GM19238 (cell line): ENCODE results near the gene OTOS.

Experiments
- DNase-seq: peaks from one replicate; pipeline ENCODE4 v3.0.0; 2011; ENCODE audit warnings: low spot score; ENCODE audit not compliant: insufficient read length

OTOS gene

DNA sequence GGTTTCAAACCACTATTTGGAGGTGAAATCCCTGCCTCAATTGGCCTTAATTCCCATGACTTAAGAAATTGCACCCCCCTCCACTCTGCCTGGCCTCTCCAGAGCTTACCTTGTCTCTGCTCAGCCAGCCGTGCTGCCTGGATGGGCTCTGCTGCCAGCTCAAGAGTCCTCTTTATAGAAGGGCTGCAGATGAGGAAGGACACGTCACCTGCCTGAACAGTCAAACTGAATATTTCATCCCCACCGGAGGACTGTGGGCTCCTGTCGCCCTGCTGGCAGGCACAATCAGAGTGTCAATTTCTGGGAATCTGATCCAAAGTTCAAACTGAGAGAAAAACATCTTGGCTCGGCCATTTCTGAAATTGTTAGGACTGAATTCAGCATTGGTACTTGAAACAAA, at the start of gene OTOS:
Gene OTOS (minus strand): TSS at position 148 of the 400 bp plus-strand sequence. CDS start 332 bp downstream, outside the sequence.
- DNase-seq: no peak

DNA sequence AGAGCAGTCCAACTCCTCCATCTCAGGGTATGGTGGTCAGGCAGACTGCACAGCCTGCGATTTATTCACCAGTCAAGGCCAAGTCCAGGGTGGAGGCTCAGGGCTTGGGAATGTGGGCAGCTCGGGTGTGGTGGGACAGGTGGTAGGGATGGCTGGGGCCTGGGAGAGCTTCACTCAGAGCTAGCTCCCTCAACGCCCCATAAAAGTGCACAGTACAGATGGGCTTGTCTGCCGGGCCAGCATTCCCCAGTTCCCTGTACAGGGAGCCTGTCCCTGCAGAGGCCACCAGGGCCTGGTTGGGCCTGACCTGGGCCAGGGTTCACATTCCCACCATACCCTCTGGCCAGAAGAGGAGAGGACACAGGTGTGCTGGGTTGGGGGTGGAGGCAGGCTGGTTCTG, 49.2 kb upstream of the OTOS start:
- DNase-seq: no peak

DNA sequence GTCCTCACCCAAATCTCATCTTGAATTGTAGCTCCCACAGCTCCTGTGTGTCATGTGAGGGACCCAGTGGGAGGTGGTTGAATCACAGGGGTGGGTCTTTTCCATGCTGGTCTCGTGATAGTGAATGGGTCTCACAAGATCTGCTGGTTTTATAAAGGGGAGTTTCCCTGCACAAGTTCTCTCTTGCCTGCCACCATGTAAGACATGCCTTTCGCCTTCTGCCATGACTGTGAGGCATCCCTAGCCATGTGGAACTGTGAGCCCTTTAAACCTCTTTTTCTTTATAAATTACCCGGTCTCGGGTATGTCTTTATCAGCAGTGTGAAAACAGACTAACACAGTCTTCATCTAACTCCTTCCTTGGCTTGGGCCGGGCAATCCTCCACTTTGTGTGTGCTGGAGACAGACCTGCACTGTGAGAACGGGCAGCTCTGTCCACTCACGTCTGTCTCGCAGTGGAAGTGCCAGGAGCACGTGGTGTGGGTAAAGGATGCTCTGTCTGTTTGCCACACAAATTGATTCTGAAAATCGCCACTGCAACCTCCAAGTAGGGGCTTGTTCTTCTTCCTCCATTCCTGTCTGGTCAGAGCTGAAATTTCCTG, 47.6 kb upstream of the OTOS start:
- DNase-seq: no peak

DNA sequence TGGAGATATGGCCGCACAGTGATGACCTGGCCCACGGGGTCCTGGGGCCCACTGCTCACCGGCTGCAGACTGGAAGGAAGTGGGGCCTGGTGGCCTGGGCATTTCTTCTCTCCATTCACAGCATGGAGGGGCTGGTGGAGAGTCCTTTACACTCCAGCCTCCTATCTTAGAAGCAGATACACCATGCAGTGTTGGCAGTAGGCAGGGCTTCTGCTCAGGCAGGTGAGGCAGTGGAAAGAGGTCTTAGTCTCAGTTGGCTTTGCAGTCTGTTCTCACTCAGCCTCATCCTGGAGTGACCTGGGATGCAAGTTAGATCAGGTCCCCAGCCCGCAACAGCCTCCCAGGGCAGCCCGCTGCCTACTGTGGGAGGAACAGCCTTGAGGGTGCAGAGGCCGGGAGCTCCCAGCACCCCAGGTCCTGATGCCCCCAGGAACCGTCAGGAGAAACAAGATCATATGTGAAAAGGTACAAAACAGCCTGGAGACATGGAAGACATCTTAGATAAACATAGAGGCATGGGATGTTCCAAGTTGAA, 45.8 kb upstream of the OTOS start:
- DNase-seq: no peak

DNA sequence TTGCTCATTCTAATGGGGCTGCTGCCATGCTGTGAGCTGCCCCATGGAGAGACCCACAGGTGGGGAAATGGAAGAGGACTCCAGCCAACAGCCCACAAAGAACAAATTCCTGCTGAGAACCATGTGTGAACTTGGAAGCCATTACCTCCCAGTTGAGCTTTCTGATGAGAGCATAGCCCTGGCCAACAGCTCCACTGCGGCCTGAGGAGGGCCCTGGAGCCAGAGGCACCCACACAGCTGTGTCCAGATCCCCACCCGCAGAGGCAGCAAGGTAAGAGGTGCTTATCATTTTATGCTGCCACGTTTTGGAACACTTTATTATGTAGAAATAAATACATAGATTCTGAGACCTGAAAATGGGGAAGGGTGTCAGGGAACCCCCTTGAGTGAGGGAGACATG, 44.2 kb upstream of the OTOS start:
- no peak for DNase-seq

DNA sequence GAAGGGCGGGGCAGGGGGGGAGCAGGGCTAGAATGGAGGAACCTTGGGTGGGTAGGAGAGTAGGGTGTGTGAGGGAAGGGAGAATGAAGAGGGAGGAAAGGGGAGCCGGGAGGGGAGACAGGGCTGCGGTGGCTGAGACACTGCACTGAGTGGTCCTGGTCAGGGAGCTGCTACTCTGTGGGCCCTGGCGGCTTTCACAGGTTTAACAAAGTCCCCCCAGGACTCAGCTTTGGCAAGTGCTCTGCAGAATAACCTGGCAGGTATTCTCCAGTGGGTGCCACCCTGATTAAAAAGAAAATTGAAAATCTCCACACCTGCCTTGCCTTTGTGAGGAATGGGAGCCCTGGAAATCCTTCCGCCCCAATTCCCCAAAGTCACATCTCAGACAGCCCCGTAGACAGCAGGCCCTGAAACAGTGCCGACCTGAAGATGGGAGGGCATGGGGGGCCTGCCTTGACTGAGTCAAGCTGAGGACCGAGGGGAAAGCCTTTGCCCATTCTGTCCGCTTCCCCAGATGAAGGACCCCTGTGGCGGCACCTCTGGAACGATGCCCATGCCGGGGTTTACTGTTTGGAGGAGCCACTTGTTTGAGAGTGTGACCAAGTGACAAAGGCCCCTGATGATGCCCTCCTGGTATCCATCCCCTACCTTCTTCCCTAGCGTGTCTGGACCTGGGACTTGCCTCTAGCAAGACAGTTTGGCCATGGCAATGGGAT, 43.6 kb upstream of the OTOS start:
- no peak for DNase-seq

DNA sequence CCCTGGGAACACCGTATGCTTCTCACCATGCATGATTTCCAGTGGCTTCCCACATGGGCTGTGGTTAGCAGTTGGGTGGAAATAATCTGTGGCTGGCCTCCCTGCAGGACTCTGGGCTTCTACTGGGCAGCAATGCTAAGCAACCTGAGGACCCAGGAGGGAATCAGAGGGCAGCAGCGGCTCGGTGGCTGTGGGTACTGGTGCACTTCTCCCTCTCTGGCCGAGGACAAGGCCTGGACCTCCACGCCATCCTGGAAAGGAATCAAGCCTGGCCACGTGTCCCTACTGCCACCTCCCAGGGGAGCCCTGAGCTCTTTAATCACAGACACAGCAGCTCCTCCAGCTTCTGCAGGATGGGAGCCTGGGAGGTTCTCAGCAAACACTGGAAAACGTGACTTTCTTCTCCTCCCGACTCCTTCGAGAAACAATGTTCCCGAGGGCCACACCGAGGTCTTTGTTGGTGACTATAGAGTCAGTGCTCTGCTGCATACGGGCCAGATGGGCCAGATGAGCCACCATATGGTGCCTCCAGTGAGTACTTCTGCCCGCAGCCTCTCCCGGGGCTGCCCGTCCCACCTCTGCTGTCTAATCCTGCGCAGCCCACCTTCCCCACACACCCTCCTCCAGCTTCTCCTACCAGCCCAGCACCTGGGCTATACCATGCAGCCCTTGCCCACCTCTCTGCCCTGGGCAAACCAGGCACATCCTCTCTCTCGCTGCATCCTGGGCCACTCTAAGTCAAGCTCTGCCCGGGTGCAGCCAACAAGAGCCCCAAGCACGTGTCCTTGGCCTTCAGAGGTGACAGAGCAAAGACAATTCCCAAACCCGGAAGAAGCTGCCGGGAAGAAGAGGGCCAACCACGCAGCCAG, 42.8 kb upstream of the OTOS start:
- no peak for DNase-seq

DNA sequence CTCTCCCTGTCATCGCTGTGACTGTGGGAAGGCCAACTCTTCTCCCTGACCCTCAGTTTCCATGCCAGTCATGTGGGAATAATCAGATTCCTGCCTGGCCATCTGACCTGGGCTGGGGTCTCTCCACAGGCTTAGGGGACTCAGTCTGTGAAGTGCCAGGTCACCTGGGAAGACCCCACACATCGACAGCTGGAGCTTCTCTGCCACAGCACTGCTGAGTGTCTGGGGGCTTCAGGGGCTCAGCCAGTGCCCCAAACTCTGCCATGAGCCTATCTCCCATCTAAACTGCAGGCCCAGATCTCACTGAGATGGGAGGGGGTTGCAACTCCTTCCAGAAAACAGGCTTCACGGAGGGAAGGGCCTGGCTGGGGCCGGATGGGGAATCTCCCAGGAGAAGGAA, 42.0 kb upstream of the OTOS start:
- no peak for DNase-seq

DNA sequence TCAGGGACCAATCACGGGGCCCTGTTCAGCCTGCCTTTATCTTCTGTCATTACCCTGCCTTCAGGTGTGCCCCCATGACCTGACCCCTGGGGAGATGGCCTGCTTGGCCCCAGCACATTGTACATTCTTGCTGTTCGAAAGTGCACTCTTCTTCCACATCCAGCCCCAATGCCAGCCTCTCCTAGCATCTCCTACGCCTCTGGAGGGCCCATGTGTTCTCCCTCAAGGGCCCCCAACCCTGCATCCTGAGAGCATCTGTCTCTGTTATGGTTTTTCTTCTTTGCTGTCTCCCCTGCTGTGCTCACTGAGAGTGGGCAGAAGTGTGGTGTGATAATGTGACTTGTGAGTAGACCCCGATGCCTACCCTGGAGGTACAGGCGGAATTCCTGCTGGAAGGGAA, 41.5 kb upstream of the OTOS start:
- no peak for DNase-seq

DNA sequence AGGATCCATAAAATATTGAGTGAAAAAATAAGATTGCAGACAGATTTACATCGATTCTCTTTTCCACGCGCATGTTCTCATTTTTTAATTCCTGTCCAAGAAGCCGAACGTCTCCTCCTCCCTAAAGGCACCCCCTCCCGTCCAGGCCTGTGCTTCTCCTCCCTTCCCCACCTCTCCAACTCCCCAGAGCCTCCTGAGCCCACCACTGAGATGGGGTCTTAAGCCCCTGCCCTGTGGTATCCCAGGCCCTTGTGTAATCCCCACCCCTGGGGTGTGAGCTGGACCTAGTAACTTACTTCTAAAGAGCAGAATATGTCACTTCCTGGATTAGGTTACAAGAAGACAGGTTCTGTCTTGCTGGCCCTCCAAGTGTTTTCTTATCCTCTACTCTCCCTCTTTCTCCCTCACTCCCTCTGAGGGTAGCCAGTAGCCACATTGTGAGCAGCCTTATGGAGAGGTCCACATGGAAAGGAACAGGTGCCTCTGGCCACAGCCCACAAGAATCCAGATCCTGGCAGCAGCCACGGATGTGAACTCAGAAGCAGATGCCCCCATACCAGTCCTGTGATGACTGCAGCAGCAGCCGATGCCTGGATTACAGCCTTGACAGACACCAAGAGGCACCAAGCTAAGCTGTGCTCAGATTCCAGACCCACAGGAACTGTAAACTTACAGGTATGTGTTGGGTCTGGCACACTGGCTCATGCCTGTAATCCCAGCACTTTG, 39.6 kb upstream of the OTOS start:
- no peak for DNase-seq

DNA sequence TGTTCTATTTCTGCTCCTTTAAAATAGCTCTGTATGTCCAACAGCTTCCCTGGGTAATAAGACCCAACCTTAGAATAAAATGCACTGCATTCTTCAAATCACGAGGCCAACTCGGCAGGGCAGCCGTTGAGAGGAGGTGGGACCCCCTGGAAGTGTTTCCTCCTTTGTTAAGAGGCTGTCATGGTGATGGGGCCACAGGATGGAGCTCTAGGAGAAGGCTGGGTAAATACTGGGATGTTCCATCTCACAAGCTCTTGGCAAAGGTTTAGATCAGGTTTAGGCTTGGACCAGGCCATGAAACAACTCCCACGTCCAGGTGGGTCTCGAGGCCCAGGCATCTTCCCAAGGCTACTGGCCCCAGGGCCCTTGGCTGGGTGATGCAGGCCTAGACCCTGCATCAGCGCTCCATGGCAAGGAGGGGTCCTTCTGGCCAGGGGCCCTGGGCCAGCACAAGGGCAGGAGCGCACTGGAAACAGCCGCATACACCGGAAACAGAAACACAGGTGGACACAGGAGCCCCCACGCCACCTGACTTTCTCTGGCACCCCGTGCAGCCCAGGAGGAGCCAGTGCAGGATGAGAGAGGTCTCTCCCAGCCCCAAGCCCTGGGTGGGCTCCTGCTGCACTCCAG, 38.8 kb upstream of the OTOS start:
- no peak for DNase-seq

DNA sequence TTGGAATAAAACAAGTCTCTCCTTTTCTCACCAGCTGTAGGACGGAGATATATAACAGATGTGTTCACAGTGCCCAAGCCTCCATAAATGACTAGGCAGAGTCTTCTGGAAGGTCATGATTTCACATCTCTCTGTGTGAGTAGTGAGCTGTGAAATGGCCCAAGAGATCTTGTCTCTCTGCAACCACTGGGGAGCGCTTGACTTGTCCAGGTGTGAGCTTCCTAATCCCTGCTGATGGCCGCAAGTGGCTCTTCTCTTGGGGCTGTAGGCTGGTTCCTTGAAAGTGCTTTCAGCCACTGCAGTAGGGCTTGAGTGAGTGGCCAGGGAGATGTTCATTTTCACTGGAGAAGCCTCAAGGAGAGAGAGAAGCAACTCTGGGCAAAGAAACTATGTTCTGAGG, 38.1 kb upstream of the OTOS start:
- no peak for DNase-seq

DNA sequence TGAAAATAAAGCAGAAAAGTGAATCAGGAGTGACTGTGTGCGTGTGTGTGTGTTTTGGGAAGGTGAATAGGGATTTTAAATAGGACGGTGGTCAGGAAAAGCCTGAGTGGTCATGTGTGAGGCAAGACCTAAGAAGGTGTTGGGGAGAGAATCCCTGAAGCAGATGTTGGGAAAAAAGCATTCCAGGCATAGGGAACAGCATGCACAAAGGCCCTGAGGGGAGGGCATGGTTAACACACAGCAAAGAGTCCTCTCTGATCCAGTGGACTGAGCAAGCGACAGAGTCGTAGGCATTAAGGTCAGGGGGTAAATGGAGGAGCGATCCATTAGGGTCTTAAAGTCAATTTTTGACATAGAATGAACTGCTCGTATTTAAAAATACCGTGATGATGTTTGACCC, 34.0 kb upstream of the OTOS start:
- no peak for DNase-seq

DNA sequence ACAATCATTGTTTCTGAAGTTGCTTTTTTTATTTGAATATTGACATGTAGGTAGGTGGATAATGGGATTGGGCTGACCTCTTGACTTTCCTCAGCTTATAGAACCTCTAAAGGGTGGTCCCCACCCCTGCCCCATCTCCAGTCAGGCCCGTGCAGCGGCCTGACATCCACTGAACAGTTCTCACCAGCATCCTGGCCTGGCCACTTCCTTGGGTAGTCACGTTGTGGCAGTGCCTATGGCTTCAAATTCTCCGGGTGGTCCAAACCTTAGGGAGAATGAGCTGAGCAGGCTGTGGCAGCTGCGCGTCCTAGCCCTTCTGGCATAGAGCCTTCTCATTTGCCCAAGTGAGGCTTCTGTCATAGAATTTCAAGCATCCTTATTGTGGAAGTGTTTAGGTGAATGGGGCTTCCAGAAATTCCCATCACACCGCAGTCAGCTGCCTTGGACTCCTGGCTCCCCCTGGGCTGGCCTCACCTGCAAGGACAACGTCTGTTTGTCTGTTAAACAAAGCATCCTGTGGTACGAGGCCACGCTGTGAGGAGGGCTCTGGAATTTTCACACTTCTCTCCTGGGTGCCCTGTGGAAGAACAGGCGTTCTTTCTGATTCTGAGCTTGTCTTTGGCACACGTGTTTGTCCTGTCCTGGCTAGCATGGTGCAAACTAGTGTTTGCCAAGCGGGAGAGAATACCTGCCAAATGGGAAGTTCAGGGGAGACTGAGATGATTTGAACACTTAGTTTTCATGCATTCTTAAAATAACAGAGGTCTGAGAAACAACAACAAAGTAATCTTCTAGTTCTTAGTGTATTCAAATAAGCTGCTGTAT, 31.8 kb upstream of the OTOS start:
- no peak for DNase-seq

DNA sequence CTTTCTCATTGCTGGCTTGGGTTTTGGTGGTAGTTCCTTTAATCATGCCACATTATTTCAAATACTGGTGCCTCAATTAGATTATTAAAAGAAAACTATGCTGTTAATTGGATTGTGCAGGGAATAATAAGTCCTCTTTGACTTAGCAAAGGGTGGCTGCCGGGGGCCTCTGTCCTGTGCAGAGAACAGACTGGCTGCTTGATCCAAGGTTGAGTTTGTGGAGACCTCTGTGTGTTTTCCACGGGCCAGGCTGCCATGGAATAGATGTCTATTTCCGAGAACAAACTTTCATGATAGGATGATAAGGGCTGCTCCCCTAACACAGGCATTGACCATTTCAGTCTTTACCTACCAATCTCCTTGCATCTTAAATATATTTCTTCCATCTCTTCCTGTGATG, 30.4 kb upstream of the OTOS start:
- no peak for DNase-seq

DNA sequence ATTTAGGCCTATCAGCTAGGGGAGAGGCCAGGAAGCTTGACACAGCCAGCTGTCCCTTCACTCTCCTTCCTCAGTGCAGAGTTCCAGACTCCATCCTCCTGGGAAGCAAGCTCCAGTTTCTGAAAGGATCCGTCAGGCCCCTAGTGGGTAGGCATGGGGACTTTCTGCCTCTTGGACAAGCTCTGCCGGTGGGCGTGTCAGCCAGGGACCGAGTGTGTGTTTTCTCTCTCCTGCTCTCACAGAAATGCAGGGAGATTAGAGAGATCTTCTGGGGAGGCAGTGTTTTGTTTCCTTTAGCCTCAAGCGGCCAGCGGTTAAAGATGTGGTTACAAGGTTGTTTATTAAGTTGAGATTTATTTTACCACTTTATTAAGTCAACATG, 29.9 kb upstream of the OTOS start:
- DNase-seq: no peak

DNA sequence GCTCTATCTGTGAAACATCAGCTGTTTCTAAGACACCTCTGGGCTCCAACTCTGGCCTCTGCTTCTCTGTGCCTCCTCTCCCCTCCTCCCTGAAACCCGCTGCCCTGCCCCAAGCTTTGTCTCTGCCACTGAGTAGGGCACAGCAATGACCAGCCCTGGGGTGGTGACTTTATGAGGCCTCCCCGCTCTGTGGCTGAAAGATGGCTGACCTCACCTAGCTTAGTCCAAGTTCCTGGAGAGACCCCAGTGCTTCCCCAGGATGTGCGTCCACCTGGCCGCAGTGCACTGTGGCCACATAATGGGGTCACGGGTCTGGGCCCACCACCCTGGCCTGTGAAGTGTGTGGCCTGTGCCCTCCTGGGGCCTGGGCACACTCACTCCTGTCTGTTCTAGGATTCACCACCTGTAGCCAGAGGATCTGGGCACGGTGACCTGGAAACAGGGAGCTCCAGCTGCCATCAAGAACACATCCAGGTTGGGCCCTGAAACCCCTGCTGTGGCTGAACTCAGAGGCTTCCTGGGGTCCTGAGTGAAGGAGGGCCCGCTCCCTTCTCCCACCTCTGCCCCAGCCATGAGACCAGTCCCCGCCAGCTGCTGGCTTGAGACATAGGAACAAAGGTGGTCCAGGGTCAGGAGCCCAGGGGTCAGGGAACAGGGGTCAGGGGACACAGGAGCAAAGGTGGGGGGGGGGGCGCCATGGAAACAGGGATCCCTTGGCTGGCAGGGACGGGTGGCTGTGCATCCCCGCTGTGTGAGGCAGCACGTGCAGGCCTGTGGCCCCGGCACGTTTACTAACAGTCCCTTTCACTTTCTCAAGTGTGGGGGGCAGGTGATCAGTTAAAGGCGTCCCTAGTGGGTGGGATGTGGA, 29.3 kb upstream of the OTOS start:
- DNase-seq: no peak

DNA sequence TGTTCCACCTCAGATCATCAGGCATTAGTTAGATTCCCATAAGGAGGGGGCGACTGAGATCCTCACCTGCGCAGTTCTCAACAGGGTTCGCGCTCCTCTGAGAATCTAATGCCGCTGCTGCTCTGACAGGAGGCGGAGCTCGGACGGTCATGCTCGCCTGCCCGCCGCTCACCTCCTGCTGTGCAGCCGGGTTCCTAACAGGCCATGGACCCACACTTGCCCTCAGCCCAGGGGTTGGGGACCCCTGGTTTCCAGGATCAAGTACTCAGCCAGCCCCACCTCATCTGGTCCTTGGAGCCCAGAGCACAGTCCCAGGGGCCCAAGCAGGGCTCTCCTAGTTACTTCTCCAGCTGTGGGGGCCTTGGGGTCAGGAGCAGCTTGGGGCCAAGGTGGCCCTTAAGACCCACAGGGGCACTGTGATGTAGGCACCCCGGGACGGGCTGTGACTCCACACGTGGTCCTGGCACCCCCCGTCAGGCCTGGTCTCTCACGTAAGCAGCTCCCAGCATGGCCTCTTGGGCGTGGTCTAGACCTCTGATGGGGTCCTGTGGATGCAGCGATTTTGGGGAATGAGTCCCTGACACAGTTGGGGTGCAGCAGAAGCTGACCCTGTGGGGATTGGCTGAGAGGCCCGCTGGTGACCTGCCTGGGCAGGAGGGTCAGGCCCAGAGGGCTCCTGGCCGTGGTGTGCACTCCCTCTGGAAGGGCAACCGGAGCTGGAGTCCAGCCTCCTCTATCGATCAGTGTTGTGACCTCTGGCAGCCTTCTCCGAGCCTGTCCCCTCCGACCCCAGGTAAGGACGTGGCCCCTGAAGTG, 28.3 kb upstream of the OTOS start:
- DNase-seq: no peak
